SW480 (cell line): Measurements from ENCODE around the gene RILPL2.
"Not testable (repeated sequence)": the region's sequence is repeated elsewhere in the genome, so short reads cannot be mapped to it uniquely, and the experiment has no call there.

ENCODE experiments used
- DNase-seq: peaks from one replicate; pipeline ENCODE4 v3.0.0-alpha.2; 2016; ENCODE audit warnings: low spot score

The RILPL2 gene

DNA sequence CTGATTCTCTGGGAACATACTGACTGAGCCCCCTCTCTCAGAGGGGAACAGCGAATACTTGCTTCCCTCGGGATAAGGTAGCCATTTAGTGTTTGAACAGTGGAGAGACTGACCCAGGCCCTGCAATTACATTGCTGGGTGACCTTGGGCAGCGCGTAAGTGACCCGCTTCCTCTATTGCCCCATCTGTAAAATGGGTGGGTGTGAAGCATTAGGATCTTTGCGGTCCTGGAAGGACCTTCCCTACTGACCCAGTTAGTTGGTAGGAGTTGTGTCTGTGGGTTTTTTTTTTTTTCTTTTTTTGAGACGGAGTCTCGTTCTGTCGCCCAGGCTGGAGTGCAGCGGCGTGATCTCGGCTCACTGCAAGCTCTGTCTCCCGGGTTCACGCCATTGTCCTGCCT is 53.8 kb downstream of the RILPL2 start:
- no peak for DNase-seq

DNA sequence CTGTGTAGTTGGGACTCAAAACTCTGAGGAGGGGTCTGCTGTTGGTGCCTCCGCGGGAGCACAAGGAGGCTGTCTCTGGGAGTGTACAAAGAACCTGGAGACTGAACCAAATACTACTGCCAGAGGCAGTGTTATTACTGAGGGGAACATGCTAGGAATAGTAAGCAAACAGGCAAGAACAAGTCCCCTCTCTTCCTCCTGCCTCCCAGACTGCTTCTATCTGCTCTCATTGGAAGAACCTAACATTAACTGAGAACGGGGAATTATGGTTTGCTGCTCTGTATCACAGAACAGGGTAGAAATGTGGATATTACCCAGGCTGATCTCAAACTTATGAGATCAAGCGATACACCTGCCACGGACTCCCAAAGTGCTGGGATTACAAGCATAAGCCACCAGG is 57.1 kb downstream of the RILPL2 start:
- DNase-seq = no peak

DNA sequence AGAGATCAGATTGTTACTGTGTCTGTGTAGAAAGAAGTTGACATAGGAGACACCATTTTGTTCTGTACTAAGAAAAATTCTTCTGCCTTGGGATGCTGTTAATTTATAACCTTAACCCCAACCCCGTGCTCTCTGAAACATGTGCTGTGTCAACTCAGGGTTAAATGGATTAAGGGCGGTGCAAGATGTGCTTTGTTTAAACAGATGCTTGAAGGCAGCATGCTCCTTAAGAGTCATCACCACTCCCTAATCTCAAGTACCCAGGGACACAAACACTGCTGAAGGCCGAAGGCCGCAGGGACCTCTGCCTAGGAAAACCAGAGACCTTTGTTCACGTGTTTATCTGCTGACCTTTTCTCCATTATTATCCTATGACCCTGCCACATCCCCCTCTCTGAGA is 64.1 kb downstream of the RILPL2 start:
- not testable (repeated sequence) for DNase-seq

DNA sequence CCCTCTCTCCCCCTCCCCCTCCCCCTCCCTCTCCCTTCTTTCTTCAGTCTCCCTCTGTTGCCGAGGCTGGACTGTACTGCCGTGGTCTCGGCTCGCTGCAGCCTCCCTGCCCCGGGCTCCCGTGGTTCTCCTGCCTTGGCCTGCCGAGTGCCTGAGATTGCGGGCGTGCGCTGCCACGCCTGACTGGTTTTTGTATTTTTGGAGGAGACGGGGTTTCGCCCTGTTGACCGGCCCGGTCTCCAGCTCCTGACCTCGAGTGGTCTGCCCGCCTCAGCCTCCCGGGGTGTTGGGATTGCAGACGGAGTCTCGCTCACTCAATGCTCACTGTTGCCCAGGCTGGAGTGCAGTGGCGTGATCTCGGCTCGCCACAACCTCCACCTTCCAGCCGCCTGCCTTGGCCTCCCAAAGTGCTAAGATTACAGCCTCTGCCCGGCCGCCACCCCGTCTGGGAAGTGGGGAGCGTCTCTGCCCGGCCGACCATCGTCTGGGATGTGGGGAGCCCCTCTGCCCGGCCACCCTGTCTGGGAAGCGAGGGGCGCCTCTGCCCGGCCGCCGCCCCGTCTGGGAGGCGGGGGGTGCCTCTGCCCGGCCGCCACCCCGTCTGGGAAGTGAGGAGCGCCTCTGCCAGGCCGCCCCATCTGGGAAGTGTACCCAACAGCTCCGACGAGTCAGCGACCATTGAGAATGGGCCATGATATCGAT is 64.7 kb downstream of the RILPL2 start:
- DNase-seq = not testable (repeated sequence)

DNA sequence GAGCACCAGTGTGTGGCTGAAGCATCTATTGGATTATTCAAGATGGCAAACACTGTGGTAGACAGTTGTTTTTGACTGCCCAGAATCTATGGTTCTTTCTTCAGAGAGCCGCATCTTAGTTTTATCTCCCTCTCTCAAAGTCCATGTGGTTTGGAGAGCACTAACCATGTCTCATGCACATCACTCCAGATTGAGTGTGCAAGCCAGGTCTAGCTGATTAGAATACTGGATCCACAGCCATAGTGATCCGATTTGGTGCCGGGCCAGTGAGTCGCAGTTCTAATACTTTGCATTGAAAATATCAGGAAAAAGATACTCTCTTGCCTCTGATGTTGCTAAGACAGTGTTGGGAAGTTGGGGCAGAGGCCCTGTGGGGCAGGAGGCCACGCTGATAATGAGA is 67.3 kb downstream of the RILPL2 start:
- no peak for DNase-seq

DNA sequence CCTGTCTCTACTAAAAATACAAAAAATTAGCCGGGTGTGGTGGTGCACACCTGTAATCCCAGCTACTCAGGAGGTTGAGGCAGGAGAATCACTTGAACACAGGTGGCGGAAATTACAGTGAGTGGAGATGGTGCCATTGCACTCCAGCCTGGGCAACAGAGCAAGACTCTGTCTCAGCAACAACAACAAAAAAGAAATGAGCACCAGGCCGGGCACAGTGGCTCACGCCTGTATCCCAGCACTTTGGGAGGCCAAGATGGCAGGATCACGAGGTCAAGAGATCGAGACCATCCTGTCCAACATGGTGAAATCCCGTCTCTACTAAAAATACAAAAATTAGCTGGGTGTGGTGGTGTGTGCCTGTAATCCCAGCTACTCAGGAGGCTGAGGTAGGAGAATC is 68.1 kb downstream of the RILPL2 start:
- not testable (repeated sequence) for DNase-seq

DNA sequence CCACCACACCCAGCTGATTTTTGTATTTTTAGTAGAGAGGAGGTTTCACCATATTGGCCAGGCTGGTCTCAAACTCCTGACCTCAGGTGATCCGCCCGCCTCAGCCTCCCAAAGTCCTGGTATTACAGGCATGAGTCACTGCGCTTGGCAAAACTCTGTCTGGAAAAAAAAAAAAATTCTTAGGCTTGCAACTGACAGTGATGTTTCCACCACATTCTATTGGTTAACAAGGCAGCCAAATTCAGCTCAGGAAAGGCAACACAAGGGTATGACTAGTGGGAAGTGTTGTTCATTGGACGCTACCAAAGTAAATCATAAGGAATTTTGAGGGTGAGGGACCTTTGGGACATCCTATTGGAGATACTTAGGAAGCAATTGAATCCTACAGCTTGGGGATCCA is 69.0 kb downstream of the RILPL2 start:
- no peak for DNase-seq
